GM19463 (cell line): ENCODE results near the gene MGAT4A.

Experiments used
- ATAC-seq: cut with Tn5 transposase; IDR thresholded peaks from one replicate; pipeline ENCODE4 v1.9.1; 2021; ENCODE audit warnings: mild to moderate bottlenecking, moderate library complexity; ENCODE audit not compliant: unreplicated experiment

Gene MGAT4A

DNA sequence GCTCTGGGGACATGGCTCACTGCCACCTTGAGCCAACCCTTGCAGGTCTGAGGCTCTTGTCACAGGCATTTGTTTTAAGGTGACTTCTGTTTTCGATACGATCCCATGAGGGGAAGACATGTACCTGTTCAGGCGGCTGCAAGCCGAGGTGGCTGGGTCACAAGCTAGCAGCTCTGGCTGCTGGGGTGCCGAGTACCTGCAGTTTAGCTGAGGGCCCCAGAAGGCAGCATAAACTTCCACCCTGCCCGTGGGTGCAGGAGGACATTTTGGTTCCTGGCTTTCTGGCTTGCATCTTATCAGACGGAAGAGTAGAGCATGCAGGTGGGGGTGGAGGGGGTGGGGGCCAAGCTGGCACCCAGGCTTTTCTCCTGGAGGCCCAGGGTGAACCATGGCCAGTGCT is 151.0 kb downstream of the MGAT4A start:
- no peak for ATAC-seq

DNA sequence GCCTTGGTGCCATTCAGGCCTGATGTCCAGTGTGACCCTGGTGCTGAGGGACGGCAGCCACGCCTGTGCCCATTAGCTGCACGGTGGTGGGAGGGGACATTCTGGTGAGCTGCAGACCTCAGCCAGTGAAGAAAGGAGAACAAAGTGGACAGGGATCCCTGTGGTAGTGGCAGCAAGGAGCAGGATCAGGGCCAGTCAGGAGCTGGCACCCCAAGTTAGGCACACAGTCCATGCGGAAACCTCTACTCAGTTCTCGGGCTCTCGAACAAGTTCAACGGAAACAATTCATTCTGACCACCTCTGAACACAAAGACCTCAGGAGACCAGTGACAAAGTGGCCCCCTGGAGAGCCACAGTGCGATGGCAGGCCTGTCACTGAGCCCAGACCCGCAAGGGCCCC is 152.7 kb downstream of the MGAT4A start:
- ATAC-seq: no peak

DNA sequence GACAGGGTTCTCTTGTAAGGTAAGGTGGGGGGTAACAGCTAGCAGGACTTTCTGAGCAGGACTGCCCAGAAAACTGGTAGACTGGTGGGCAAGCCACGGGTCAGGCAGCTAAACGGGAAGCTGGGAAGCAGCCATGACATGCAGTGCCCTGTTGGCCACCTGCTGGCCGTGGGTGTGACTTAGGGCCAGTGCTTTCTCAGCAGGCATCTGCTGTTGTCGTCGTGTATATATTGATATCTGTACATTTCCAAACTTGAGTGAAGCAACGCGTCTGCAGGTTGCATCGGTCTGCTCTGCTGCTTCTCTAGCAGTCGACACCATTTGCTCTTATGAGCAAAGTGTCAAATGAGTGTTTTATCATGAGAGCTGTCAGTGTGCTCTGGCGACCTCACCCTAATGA is 153.6 kb downstream of the MGAT4A start:
- ATAC-seq: no peak

DNA sequence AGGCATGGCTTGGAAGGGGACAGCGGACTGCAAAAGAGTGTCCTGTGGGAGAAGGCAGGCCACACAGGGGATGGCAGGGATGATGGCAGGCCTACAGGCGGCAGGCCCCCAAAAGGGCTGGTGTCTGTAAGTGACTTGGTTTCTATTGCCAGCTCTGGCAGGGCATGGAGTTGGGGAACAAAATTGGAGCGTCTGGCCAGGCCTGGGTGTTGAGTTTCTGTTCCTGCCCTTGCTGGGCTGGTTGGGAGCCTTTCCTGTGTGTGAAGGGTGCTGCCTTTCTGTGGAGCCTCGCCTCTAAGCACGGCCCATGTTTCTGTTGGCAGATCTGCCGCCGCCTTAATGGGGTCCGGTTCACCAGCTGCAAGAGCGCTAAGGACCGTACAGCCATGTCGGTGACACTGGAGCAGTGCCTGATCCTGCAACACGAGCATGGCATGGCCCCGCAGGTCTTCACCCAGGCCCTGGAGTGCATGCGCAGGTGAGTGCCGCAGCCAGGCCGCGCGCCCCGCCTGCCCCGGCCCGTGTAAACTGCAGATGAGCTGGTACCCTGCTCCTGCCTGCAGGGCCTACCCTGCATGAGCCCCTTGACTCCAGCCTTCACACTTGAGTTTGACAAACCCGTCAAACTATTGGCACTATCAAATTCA is 154.1 kb downstream of the MGAT4A start:
- no peak for ATAC-seq

DNA sequence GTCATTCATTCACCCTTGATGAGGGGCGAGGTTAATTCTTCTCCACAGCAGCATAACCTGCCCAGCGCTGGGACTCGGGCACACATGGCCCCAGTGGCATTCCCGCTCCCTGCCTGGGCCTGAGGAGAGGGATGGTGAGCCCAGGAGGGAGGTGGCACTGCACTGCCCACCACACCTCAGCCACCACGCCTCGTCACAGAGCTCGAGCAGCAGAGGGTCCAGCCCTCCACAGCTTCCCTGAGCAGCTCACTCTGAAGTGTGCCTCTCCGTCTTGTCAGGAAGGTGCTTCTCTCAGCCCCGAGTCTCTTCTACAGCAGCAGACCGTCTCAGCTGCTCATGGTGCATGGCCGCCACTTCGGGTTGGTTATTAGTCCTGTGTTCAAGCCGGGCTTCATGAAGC is 157.5 kb downstream of the MGAT4A start:
- ATAC-seq: no peak

DNA sequence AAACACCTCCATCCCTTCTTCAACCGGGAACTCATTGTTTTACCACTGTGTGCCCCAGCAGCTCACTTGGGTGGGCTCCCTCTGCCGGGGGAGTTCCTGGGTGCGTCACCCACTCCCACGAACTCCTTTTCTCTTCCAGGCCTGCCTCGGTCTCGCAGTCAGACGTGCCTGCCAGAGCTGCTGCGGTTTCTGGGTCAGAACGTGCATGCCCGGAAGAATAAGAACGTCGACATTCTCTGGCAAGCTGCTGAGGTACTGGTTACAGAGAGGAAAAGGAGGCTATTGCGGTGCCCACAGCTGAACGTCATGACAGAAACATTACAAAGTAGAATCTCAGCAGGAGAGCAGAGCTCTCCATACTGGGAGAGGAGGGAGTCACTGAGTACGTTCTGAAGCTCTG is 158.3 kb downstream of the MGAT4A start:
- ATAC-seq: no peak

DNA sequence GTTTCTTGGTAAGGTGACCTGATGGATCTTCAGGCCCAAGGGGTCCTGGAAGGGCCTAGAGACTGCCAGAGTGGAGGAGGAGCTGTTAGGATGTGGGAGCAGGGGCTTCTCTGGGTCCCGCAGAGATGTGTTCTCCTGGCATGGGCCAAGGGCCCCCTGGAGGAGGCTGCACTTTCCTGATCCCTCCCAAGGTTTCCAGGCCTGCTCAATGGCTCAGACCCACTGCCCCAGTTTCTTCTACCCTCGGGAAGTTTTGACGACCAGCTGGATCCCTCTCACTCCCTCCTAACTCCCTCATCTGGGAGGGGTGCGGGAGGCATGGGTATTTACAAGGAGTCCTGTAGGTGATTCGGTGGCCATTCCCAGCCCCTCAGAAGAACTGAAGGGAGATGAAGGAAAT is 158.7 kb downstream of the MGAT4A start:
- no peak for ATAC-seq

DNA sequence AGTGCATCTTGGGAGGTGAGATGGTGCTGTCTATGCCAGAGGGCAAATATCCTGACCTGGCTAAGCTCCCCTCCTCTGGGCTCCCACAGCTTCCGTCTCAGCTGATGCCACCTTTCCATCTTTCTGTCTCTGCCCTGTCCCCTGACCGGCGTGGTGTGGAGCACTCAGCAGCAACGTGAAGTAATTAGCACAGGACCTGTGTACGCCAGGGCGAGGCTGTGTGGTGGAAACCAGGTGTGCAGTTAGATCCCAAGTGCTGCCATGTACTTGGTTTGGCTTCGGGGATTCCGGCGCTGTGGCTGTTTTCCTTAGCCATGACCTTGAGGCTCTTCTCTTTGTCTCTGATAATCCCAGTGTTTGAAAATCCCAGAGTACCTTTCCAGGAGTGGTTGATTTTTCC is 159.1 kb downstream of the MGAT4A start:
- ATAC-seq: no peak

DNA sequence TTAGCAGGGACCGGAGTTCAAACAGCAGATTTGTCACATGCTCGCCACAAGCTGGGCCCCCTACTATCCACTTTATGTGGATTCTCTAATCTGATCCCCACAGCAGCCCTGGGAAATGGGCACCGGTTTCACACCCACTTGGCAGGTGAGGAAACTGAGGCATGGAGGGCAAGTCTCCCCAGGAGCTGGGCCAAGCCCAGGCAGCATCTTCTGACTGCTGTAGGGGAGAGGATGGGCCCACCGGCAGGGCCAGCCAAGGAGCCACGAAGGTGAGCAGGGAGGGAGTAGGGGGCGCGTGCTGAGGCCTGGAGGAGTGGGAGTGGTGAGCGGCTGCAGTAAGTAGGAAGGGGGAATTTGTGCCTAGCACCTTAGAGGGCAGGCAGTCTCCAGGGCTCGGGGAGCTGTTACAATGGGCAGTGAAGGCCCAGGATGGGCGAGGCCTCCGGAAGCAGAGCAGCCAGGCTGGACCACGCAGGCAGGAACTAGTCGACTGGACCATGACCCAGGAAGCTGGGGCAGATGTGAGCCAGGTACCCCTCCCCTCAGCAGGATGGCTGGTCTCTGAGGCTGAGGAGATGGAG is 159.7 kb downstream of the MGAT4A start:
- no peak for ATAC-seq

DNA sequence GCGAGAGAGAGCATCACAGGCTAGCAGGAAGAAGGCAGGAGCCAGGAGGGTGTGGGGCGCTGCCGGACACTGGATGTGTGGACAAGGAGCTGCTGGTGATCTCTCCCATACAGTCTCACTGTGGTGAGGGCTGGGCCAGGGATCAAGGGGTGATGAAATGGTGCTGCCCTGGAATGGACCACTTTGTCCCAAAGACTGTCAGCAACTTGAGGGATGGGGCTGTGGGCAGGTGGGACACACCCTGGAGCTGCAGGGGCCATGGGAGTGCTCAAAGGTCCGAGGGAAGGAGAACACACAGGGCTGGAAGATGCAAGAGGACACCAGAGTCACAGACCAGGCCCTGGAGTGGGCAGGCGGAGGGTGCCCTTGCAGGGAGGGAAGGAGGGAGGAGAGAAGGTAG is 160.6 kb downstream of the MGAT4A start:
- ATAC-seq: no peak

DNA sequence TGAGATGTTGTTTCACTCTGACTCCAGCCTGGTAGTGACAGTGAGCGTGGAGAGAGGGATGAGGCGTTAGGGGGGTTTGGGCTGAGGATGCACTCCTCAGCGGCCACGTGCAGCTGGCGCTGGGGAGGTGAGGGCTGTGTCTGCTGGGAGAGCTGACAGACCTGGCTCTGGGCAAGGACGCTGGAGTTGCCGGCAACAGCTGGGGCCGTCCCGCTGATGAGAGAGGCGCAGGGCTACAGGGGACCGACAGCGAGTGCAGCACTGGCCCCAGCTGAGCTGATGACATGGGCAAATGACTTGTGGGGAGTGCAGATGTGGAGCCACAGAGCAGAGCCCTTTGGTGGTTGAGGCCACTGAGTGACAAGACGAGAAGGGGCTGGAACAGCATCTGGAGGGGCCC is 161.0 kb downstream of the MGAT4A start:
- no peak for ATAC-seq

DNA sequence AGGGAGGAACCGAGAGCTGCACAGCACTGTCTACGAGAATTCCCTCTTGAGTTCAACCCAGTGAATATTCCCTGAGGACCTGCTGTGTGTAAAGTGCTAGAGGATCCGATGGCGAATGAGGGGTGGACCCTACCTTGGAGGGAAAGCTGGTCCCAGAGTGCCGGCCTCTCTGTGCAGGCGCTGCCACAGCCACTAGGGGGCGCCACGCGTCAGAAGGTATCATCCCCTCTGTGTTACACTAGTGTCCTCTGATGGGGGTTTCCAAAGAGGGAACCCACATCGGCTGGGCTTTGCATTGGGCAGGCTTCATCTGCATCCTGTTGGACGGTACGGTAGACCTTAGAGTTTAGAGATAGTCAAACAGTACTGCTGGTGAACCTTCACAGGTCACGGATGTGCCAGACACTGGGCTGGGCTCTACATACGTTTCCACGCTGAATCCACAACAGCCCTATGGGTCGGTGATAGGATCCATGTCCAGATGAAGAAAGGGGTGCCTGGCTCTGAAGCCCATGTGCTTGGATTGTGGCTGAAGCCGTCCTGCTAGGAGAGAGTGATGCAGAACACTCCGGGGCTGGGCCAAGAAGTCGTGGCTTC is 161.6 kb downstream of the MGAT4A start:
- no peak for ATAC-seq
